ENCODE data around the gene TRIP11. TPM values are rescaled to one million over a fixed set of nuclear protein-coding genes. Genes with fewer than 3 reads are reported as not detected.

TRIP11 gene
- polyA plus RNA-seq, 1 donor from 2014 or later = 8.8 TPM

- Histone ChIP-seq H3K9me3 (ENCODE audit: low read length) (no peaks in the 10 kb centered on the region), H3K4me3 (ENCODE audit: low read length) (no peak overlapping the region), H3K36me3 (ENCODE audit: insufficient read depth, low read length) (no peaks in the 10 kb centered on the region), H3K27me3 (ENCODE audit: insufficient read depth, low read depth, low read length) (no peaks in the 10 kb centered on the region), H3K27ac (ENCODE audit: low read length) (no peak overlapping the region), H3K9ac (ENCODE audit: low read length) (no peak overlapping the region), H3K9me2 (ENCODE audit: insufficient read depth, low read length) (no peaks in the 10 kb centered on the region), H3F3A (ENCODE audit: insufficient read depth, low read length, poor library complexity, severe bottlenecking) (no peaks in the 10 kb centered on the region), H3K4me2 (ENCODE audit: low read length) (no peak overlapping the region), H3K79me2 (replicated peaks; ENCODE audit: insufficient read depth, low read length) (no peaks in the 10 kb centered on the region), H4K20me1 (ENCODE audit: insufficient read depth) (no peaks in the 10 kb centered on the region), H2AFZ (ENCODE audit: low read depth, low read length) (no peak overlapping the region)
- TF ChIP-seq EP300 (conservative IDR thresholded peaks at IDR 0.05; ENCODE audit: poor library complexity, severe bottlenecking) (no peak), SMC3 (conservative IDR thresholded peaks at IDR 0.05; ENCODE audit: poor library complexity) (no peak), RAD21 (conservative IDR thresholded peaks at IDR 0.05) (no peak), REST (IDR thresholded peaks at IDR 0.05; ENCODE audit: borderline replicate concordance) (no peak), POLR2AphosphoS5 (IDR thresholded peaks at IDR 0.05) (no peak), CTCF (IDR thresholded peaks at IDR 0.05; ENCODE audit: poor library complexity, severe bottlenecking) (no peak), TAF1 (IDR thresholded peaks at IDR 0.05; ENCODE audit: low read depth) (no peak), EZH2 (IDR thresholded peaks at IDR 0.05; ENCODE audit: borderline replicate concordance, insufficient read depth, low read length, poor library complexity, severe bottlenecking) (no peak), MXI1 (conservative IDR thresholded peaks at IDR 0.05; ENCODE audit: poor library complexity, severe bottlenecking) (no peak)
Observed at GRCh38 chr14:91927800-91928199, 112.1 kb downstream of the TRIP11 start.

- no peak overlapping the region for H3K9ac ChIP-seq (ENCODE audit: low read length)
- no peak overlapping the region for H3K4me2 ChIP-seq (ENCODE audit: low read length)
- no peak overlapping the region for H2AFZ ChIP-seq (ENCODE audit: low read depth, low read length)
- no peaks in the 10 kb centered on the region for H4K20me1 ChIP-seq (ENCODE audit: insufficient read depth)
- no peak overlapping the region for H3K27ac ChIP-seq (ENCODE audit: low read length)
- no peaks in the 10 kb centered on the region for H3F3A ChIP-seq (ENCODE audit: insufficient read depth, low read length, poor library complexity, severe bottlenecking)
- no peaks in the 10 kb centered on the region for H3K9me2 ChIP-seq (ENCODE audit: insufficient read depth, low read length)
- H3K4me3 ChIP-seq (ENCODE audit: low read length) = no peak overlapping the region
- no peaks in the 10 kb centered on the region for H3K79me2 ChIP-seq (replicated peaks; ENCODE audit: insufficient read depth, low read length)
- no peaks in the 10 kb centered on the region for H3K9me3 ChIP-seq (ENCODE audit: low read length)
- no peak for TF ChIP-seq SMC3 (conservative IDR thresholded peaks at IDR 0.05; ENCODE audit: poor library complexity)
- TF ChIP-seq RAD21 (conservative IDR thresholded peaks at IDR 0.05) = no peak
- TF ChIP-seq CTCF (IDR thresholded peaks at IDR 0.05; ENCODE audit: poor library complexity, severe bottlenecking) = no peak
- TF ChIP-seq REST (IDR thresholded peaks at IDR 0.05; ENCODE audit: borderline replicate concordance) = no peak
- no peak for TF ChIP-seq TAF1 (IDR thresholded peaks at IDR 0.05; ENCODE audit: low read depth)
- no peak for TF ChIP-seq MXI1 (conservative IDR thresholded peaks at IDR 0.05; ENCODE audit: poor library complexity, severe bottlenecking)
- TF ChIP-seq EP300 (conservative IDR thresholded peaks at IDR 0.05; ENCODE audit: poor library complexity, severe bottlenecking) = no peak
- TF ChIP-seq POLR2AphosphoS5 (IDR thresholded peaks at IDR 0.05) = no peak
- no peak for TF ChIP-seq EZH2 (IDR thresholded peaks at IDR 0.05; ENCODE audit: borderline replicate concordance, insufficient read depth, low read length, poor library complexity, severe bottlenecking)
- H3K27me3 ChIP-seq (ENCODE audit: insufficient read depth, low read depth, low read length) = no peaks in the 10 kb centered on the region
- H3K36me3 ChIP-seq (ENCODE audit: insufficient read depth, low read length) = no peaks in the 10 kb centered on the region
Observed at GRCh38 chr14:91927191-91927590, 112.7 kb downstream of the TRIP11 start.

Measured in neural cell (in vitro differentiated cells).